ENCODE measurements around the gene HOTAIR.

Gene HOTAIR

GRCh38 chr12:54016051-54016450 lies 41.3 kb upstream of the HOTAIR start:
- no peaks in the 10 kb centered on the region for H3K9me3 Mint-ChIP-seq
- H3K4me3 Mint-ChIP-seq, result no peak overlapping the region
- peaks cover 84% of the 10 kb centered on the region for H3K27me3 Mint-ChIP-seq (ENCODE audit: low read depth)
- H3K4me1 Mint-ChIP-seq (ENCODE audit: low read depth), result peaks cover 17% of the 10 kb centered on the region
- H3K36me3 Mint-ChIP-seq (ENCODE audit: low read depth), result no peaks in the 10 kb centered on the region
- H3K27ac Mint-ChIP-seq, result no peak overlapping the region

GRCh38 chr12:54015018-54015931 lies 40.5 kb upstream of the HOTAIR start:
- H3K27me3 Mint-ChIP-seq (ENCODE audit: low read depth), result peaks cover 86% of the 10 kb centered on the region
- no peak overlapping the region for H3K4me3 Mint-ChIP-seq
- H3K4me1 Mint-ChIP-seq (ENCODE audit: low read depth), result peaks cover 18% of the 10 kb centered on the region
- H3K27ac Mint-ChIP-seq, result no peak overlapping the region
- no peaks in the 10 kb centered on the region for H3K9me3 Mint-ChIP-seq
- no peaks in the 10 kb centered on the region for H3K36me3 Mint-ChIP-seq (ENCODE audit: low read depth)

- no peak overlapping the region for H3K4me3 Mint-ChIP-seq
- H3K9me3 Mint-ChIP-seq, result no peaks in the 10 kb centered on the region
- peaks cover 86% of the 10 kb centered on the region for H3K27me3 Mint-ChIP-seq (ENCODE audit: low read depth)
- no peaks in the 10 kb centered on the region for H3K36me3 Mint-ChIP-seq (ENCODE audit: low read depth)
- no peak overlapping the region for H3K27ac Mint-ChIP-seq
- H3K4me1 Mint-ChIP-seq (ENCODE audit: low read depth), result peaks cover 17% of the 10 kb centered on the region
These were observed 39.7 kb upstream of the HOTAIR start for GRCh38 chr12:54014377-54015017.

DNA sequence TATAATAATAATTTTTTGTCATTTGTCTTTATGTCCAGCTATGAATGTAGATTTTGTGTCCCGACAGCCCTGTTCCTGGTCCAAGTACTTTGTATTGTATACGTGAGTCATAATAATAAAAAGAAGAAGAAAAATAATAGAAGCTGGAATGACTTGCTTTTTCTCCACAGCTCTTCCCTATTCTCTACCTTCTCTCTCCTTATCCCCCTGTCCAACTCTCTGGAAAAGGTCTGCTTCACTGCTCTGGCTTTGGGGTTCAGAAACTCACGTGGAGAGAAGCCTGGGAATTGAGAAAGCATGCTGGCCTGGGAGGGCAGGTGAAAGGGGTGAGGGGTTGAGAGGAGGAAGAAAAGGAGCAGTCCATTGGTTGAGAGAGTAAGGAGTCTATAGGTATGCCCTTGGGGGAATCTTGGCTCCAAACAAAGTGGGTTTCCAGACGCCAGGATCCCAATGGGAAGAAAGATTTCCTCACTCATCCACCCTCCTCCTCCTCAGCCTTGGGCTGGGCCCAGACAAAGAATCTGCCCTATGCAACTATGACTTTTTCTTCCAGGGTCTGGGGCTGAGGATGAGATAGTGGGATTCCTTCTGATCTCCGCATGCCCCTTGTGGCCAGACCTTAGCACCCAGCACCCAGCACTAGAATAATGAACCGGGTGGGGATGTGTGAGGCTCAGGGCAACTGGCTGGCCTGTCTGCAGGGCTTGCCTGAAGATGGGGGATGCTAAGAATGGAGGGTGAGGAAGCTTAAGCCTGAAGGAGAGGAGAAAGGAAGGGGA lies 38.1 kb upstream of the HOTAIR start:
- Mint-ChIP-seq H3K9me3 (no peaks in the 10 kb centered on the region), H3K4me1 (ENCODE audit: low read depth) (peaks cover 20% of the 10 kb centered on the region), H3K36me3 (ENCODE audit: low read depth) (no peaks in the 10 kb centered on the region), H3K27ac (no peak overlapping the region), H3K27me3 (ENCODE audit: low read depth) (peaks cover 99% of the 10 kb centered on the region), H3K4me3 (no peak overlapping the region)

GRCh38 chr12:54011665-54012532 lies 37.1 kb upstream of the HOTAIR start:
- Mint-ChIP-seq H3K27me3 (ENCODE audit: low read depth) (peaks cover 99% of the 10 kb centered on the region), H3K9me3 (no peaks in the 10 kb centered on the region), H3K4me1 (ENCODE audit: low read depth) (peaks cover 15% of the 10 kb centered on the region), H3K27ac (no peak overlapping the region), H3K36me3 (ENCODE audit: low read depth) (no peaks in the 10 kb centered on the region), H3K4me3 (no peak overlapping the region)

DNA sequence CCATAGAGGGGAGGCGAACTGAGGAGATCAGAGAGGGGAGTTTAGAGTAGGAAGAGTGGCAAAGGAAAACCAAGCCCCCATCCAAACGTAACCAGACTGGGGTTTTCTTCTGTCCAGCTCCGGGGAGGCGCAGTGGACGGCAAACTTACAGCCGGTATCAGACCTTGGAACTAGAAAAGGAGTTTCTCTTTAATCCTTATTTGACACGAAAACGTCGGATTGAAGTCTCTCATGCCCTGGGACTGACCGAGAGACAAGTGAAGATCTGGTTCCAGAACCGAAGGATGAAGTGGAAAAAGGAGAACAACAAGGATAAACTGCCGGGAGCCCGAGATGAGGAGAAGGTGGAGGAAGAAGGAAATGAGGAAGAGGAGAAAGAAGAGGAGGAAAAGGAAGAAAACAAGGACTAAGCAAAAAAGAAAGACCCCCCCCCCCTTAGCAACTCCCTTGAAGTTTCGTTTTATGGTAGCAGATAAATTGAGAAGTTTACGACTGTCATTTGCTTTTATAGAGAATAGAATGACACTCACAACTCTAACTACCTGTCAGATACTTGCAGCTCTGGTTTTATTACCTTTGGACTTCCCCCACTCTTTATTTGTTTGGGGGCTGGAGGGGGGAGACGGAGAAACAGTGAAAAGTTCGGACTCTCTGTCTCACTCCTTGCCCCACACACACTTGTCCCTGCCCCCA lies 36.4 kb upstream of the HOTAIR start:
- Mint-ChIP-seq H3K4me3 (no peak overlapping the region), H3K9me3 (no peaks in the 10 kb centered on the region), H3K4me1 (ENCODE audit: low read depth) (peaks cover 20% of the 10 kb centered on the region), H3K27me3 (ENCODE audit: low read depth) (peaks cover 99% of the 10 kb centered on the region), H3K36me3 (ENCODE audit: low read depth) (no peaks in the 10 kb centered on the region), H3K27ac (no peak overlapping the region)

- peak overlapping the region; percentile 34 for H3K27ac Mint-ChIP-seq
- peaks cover 22% of the 10 kb centered on the region for H3K4me1 Mint-ChIP-seq (ENCODE audit: low read depth)
- no peak overlapping the region for H3K4me3 Mint-ChIP-seq
- H3K27me3 Mint-ChIP-seq (ENCODE audit: low read depth), result peaks cover 99% of the 10 kb centered on the region
- H3K9me3 Mint-ChIP-seq, result no peaks in the 10 kb centered on the region
- no peaks in the 10 kb centered on the region for H3K36me3 Mint-ChIP-seq (ENCODE audit: low read depth)
These were observed 35.6 kb upstream of the HOTAIR start for GRCh38 chr12:54010053-54010971.

DNA sequence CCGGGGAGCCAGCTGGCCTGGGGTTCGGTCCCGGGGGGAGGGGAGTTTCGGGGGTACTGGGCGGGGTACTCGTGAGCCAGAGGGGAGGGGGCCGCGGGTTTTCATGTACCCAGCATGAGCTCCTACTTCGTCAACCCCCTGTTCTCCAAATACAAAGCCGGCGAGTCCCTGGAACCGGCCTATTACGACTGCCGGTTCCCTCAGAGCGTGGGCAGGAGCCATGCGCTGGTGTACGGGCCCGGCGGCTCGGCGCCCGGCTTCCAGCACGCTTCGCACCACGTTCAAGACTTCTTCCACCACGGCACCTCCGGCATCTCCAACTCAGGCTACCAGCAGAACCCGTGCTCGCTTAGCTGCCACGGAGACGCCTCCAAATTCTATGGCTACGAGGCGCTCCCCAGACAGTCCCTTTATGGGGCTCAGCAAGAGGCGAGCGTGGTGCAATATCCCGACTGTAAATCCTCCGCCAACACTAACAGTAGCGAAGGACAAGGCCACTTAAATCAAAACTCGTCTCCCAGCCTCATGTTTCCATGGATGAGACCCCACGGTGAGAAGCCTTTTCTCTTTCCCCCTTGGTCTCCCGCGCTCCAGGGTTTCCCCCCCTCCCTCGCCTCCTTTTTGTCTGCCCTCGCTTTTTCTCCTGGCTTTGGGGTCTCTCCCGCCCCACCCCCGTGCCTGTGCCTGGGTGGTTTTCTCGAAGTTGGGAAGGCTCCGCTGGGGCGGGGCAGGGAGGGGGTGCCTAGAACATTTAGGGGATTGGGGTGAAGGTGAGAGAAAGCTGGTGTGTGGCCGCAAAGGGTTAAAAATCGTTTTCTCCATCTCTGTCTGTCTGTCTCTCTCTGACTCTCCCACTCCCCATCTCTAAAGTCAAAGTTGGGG lies 34.7 kb upstream of the HOTAIR start:
- peaks cover 17% of the 10 kb centered on the region for H3K4me1 Mint-ChIP-seq (ENCODE audit: low read depth)
- no peaks in the 10 kb centered on the region for H3K9me3 Mint-ChIP-seq
- peak overlapping the region; percentile 14 for H3K4me3 Mint-ChIP-seq
- H3K36me3 Mint-ChIP-seq (ENCODE audit: low read depth), result no peaks in the 10 kb centered on the region
- peak overlapping the region; percentile 49 for H3K27ac Mint-ChIP-seq
- H3K27me3 Mint-ChIP-seq (ENCODE audit: low read depth), result peaks cover 99% of the 10 kb centered on the region

DNA sequence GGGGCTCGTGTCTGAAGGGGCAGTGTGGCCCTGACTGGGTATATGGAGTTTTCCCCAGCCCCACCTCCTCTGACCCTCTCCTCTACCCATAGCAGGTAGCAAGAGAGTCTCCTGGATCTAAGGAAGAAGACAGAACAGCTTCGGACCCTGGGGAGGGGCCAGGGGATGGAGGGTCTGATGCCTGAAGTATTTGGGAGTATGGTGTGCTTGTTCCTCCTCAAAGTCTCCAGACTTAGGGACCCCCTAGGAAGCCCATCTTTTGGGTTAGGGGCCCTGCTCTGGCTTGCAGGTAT lies 33.5 kb upstream of the HOTAIR start:
- Mint-ChIP-seq H3K4me1 (ENCODE audit: low read depth) (peaks cover 17% of the 10 kb centered on the region), H3K36me3 (ENCODE audit: low read depth) (no peaks in the 10 kb centered on the region), H3K27me3 (ENCODE audit: low read depth) (peaks cover 99% of the 10 kb centered on the region), H3K9me3 (no peaks in the 10 kb centered on the region), H3K4me3 (no peak overlapping the region), H3K27ac (no peak overlapping the region)

DNA sequence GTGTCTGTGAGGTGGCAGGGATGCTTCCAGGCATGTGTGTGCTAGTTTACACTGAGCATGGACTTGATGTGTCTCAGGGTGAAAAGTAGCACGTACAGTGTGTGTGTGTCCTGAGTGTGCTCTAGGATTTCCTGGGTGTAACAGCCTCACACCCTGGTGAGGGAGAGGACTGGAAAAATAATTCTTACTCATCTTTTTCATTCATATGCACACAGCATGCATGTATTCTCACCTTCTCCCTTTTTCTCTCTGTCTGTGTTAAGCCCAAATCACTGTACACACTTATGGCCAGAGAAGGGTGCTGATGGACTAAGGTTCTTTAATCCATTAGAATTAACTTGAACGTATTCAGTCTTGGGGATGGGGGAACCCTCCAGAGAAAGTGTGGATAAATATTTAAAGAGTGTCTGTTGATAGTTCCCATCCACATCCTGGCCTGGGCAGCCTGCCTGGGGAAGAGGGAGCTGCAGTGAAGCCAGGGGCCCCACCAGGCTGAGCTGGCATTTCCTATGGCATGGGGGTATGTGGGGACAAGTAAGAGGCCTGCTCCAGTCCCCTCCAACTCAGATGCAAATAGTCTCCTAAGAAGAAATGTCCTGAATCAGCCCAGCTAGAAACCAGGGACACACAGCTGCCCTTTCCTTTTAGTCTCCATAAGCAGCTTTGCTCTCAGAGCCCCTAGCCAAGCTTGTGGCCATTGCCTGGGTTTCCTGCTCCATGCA lies 32.9 kb upstream of the HOTAIR start:
- Mint-ChIP-seq H3K36me3 (ENCODE audit: low read depth) (no peaks in the 10 kb centered on the region), H3K4me3 (no peak overlapping the region), H3K27me3 (ENCODE audit: low read depth) (peaks cover 99% of the 10 kb centered on the region), H3K4me1 (ENCODE audit: low read depth) (peaks cover 17% of the 10 kb centered on the region), H3K9me3 (no peaks in the 10 kb centered on the region), H3K27ac (no peak overlapping the region)

DNA sequence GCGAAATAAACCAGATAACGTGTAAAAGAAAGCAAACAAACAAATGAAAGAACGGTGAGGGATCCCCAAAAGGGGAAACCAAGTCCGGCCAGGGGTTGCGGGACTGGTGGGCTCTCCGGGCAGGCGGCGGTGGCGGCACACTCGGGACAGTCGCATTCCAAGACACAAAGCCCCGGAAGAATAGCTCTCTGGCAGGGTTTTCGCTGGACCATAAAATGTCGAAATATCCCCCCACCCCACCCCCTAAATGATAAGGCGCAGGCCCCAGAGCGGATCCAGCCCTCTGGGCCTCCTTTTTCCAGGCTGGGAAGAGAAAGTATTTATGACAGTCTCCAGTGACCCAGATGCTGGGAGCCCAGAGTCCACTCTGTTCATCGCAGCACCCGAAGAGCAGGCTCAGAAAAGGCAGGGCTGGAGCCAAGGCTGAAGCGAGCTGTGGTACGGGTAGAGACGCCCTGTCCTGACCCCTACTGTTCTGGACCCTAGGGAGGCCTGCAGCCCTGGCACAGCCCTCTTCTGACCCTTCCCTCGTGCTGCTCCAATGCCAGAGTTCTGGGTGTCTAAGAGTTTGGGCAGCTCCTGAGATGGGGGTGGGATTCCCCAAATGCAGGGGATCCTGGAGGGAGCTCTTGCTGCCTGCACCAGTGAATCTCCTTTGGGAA lies 31.9 kb upstream of the HOTAIR start:
- H3K27ac Mint-ChIP-seq, result no peak overlapping the region

More for the DNA sequence above, 31.9 kb upstream of the HOTAIR start:
- Mint-ChIP-seq H3K4me3 (peak overlapping the region; percentile 83), H3K27me3 (ENCODE audit: low read depth) (peaks cover 99% of the 10 kb centered on the region), H3K36me3 (ENCODE audit: low read depth) (no peaks in the 10 kb centered on the region), H3K4me1 (ENCODE audit: low read depth) (peaks cover 17% of the 10 kb centered on the region), H3K9me3 (no peaks in the 10 kb centered on the region)

Data from T-helper 1 cell treated with Interleukin-12 subunit alpha and Interleukin-12 subunit beta and Interleukin-4 antibody, amounts not matched to agents 30 μg/mL and 1 μg/mL, for 36 hours (primary cell).